Stimulated activated CD8-positive, alpha-beta memory T cell treated with anti-CD3 and anti-CD28 coated beads, Interleukin-4, amount 100 ng/mL, for 48 hours (primary cell): Measurements from ENCODE around the gene CDK5.
"Not testable (repeated sequence)": the region's sequence is repeated elsewhere in the genome, so short reads cannot be mapped to it uniquely, and the experiment has no call there.

Experiments used
- DNase-seq: peaks from one replicate; pipeline ENCODE4 v3.0.0-alpha.2; 2020

CDK5 gene

GRCh38 chr7:151013356-151013732 is 44.4 kb downstream of the CDK5 start:
- DNase-seq: no peak

- DNase-seq: no peak
Observed at GRCh38 chr7:151012911-151013347, 44.8 kb downstream of the CDK5 start.

- DNase-seq: no peak
Observed at GRCh38 chr7:151012031-151012692, 45.5 kb downstream of the CDK5 start.

- DNase-seq: not testable (repeated sequence)
Observed at GRCh38 chr7:151011616-151012015, 46.1 kb downstream of the CDK5 start.

- no peak for DNase-seq
Observed at GRCh38 chr7:151011097-151011409, 46.6 kb downstream of the CDK5 start.

- peak; percentile 58 for DNase-seq
Observed at GRCh38 chr7:151010307-151011096, 47.2 kb downstream of the CDK5 start.

DNA sequence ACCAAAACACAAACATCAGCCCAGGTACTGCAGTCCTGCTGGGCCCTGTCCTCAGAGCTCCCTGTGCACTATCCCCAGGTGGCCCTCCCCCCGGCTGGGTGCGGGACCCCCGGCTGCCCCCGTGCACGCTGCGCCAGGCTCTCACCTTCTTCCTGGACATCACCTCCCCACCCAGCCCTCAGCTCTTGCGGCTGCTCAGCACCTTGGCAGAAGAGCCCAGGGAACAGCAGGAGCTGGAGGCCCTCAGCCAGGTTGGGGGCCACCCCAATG is 47.7 kb downstream of the CDK5 start:
- DNase-seq: no peak

DNA sequence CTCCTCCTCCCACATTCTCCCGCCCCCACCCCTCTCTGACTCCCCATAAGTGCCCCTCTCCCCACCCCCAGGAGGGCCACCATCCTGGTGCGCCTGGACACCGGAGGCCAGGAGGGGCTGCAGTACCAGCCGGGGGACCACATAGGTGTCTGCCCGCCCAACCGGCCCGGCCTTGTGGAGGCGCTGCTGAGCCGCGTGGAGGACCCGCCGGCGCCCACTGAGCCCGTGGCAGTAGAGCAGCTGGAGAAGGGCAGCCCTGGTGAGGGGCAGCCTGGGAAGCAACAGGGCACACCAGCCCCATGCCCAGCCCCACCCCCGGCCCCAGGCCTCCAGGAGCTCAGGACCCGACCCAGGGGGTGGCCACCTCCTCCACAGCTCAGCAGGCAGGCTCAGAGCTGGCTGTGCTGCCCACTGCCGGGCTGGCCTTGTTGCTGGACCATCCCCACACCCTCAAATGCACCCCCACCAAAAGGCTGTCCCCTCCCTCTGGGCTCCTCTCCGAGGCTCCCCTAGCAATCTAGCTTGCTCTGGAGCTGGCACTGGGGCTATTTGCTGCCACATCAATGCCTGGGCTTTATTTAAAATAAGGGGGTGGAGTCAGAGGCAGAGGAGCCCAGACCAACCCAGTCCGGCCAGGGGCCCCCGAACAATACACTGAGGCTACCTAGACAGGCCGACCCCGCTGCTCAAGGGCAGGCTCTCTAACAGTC is 48.2 kb downstream of the CDK5 start:
- no peak for DNase-seq

- peak; percentile 95 for DNase-seq
Observed at GRCh38 chr7:151008511-151009323, 49.0 kb downstream of the CDK5 start.

GRCh38 chr7:151008143-151008510 is 49.6 kb downstream of the CDK5 start:
- DNase-seq: no peak

DNA sequence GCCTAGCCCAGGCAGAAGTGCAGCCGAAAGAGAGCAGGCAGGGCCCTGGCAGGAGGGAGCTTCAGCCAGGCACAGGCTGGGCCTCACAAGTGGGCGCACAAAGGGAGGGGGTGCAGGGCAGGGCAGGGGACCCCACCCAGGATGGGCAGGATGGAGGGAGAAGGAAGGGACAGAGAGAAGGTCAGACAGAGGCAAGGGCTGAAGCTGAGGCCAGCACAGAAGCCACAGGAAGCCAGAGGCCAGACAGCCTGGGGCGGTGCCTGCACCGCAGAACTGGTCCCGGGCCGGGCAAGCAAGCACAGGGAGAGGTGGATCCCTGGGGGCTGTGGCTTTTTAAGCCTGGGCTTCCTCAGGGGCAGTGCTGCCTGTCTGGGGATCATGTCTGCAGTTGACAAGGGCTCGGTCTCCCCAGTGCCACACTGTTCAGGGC is 50.2 kb downstream of the CDK5 start:
- DNase-seq: no peak

- DNase-seq: no peak
Observed at GRCh38 chr7:151006590-151007300, 51.0 kb downstream of the CDK5 start.

- no peak for DNase-seq
Observed at GRCh38 chr7:151005566-151005965, 52.1 kb downstream of the CDK5 start.
